ENCODE results near the gene P3H2.
"Not testable (repeated sequence)": the region's sequence is repeated elsewhere in the genome, so short reads cannot be mapped to it uniquely, and the experiment has no call there.

The P3H2 gene

GRCh38 chr3:190088890-190089289, 31.8 kb downstream of the P3H2 start:
- Mint-ChIP-seq H3K4me3 (no peak overlapping the region), H3K27me3 (ENCODE audit: low read depth) (peaks cover 14% of the 10 kb centered on the region), H3K27ac (no peak overlapping the region), H3K36me3 (ENCODE audit: low read depth) (no peaks in the 10 kb centered on the region), H3K4me1 (ENCODE audit: low read depth) (no peaks in the 10 kb centered on the region), H3K9me3 (no peaks in the 10 kb centered on the region)
- DNase-seq (ENCODE audit: low spot score) = no peak

GRCh38 chr3:190086191-190086590, 34.5 kb downstream of the P3H2 start:
- Mint-ChIP-seq H3K4me1 (ENCODE audit: low read depth) (no peaks in the 10 kb centered on the region), H3K27ac (no peak overlapping the region), H3K4me3 (no peak overlapping the region), H3K36me3 (ENCODE audit: low read depth) (no peaks in the 10 kb centered on the region), H3K9me3 (no peaks in the 10 kb centered on the region), H3K27me3 (ENCODE audit: low read depth) (peaks cover 7% of the 10 kb centered on the region)
- no peak for DNase-seq (ENCODE audit: low spot score)

GRCh38 chr3:190084983-190085382, 35.7 kb downstream of the P3H2 start:
- peaks cover 7% of the 10 kb centered on the region for H3K27me3 Mint-ChIP-seq (ENCODE audit: low read depth)
- no peak overlapping the region for H3K4me3 Mint-ChIP-seq
- H3K4me1 Mint-ChIP-seq (ENCODE audit: low read depth) = no peaks in the 10 kb centered on the region
- no peaks in the 10 kb centered on the region for H3K9me3 Mint-ChIP-seq
- no peaks in the 10 kb centered on the region for H3K36me3 Mint-ChIP-seq (ENCODE audit: low read depth)
- no peak overlapping the region for H3K27ac Mint-ChIP-seq
- DNase-seq (ENCODE audit: low spot score) = no peak

- Mint-ChIP-seq H3K4me3 (no peak overlapping the region), H3K9me3 (no peaks in the 10 kb centered on the region), H3K27me3 (ENCODE audit: low read depth) (peaks cover 7% of the 10 kb centered on the region), H3K4me1 (ENCODE audit: low read depth) (no peaks in the 10 kb centered on the region), H3K27ac (no peak overlapping the region), H3K36me3 (ENCODE audit: low read depth) (no peaks in the 10 kb centered on the region)
- DNase-seq (ENCODE audit: low spot score) = no peak
Measured at GRCh38 chr3:190083635-190084034, 37.1 kb downstream of the P3H2 start.

- no peaks in the 10 kb centered on the region for H3K4me1 Mint-ChIP-seq (ENCODE audit: low read depth)
- H3K27ac Mint-ChIP-seq = no peak overlapping the region
- no peaks in the 10 kb centered on the region for H3K36me3 Mint-ChIP-seq (ENCODE audit: low read depth)
- no peak overlapping the region for H3K4me3 Mint-ChIP-seq
- no peaks in the 10 kb centered on the region for H3K9me3 Mint-ChIP-seq
- no peak for DNase-seq (ENCODE audit: low spot score)
- H3K27me3 Mint-ChIP-seq (ENCODE audit: low read depth) = peaks cover 5% of the 10 kb centered on the region
Measured at GRCh38 chr3:190081389-190081788, 39.3 kb downstream of the P3H2 start.

GRCh38 chr3:190079173-190079572, 41.5 kb downstream of the P3H2 start:
- not testable (repeated sequence) for H3K4me3 Mint-ChIP-seq; H3K9me3 Mint-ChIP-seq; DNase-seq (ENCODE audit: low spot score); H3K36me3 Mint-ChIP-seq (ENCODE audit: low read depth); H3K27ac Mint-ChIP-seq; H3K4me1 Mint-ChIP-seq (ENCODE audit: low read depth)
- peaks cover 11% of the 10 kb centered on the region for H3K27me3 Mint-ChIP-seq (ENCODE audit: low read depth)

GRCh38 chr3:190077395-190078045, 43.2 kb downstream of the P3H2 start:
- Mint-ChIP-seq H3K27ac (no peak overlapping the region), H3K4me1 (ENCODE audit: low read depth) (no peaks in the 10 kb centered on the region), H3K36me3 (ENCODE audit: low read depth) (no peaks in the 10 kb centered on the region), H3K27me3 (ENCODE audit: low read depth) (peaks cover 11% of the 10 kb centered on the region), H3K4me3 (no peak overlapping the region), H3K9me3 (no peaks in the 10 kb centered on the region)
- no peak for DNase-seq (ENCODE audit: low spot score)

GRCh38 chr3:190076601-190077394, 43.9 kb downstream of the P3H2 start:
- no peaks in the 10 kb centered on the region for H3K4me1 Mint-ChIP-seq (ENCODE audit: low read depth)
- no peak overlapping the region for H3K4me3 Mint-ChIP-seq
- DNase-seq (ENCODE audit: low spot score) = no peak
- H3K36me3 Mint-ChIP-seq (ENCODE audit: low read depth) = no peaks in the 10 kb centered on the region
- H3K27me3 Mint-ChIP-seq (ENCODE audit: low read depth) = peaks cover 11% of the 10 kb centered on the region
- H3K27ac Mint-ChIP-seq = no peak overlapping the region
- no peaks in the 10 kb centered on the region for H3K9me3 Mint-ChIP-seq

GRCh38 chr3:190076136-190076535, 44.6 kb downstream of the P3H2 start:
- no peak for DNase-seq (ENCODE audit: low spot score)
- Mint-ChIP-seq H3K27me3 (ENCODE audit: low read depth) (peaks cover 11% of the 10 kb centered on the region), H3K36me3 (ENCODE audit: low read depth) (no peaks in the 10 kb centered on the region), H3K9me3 (no peaks in the 10 kb centered on the region), H3K27ac (no peak overlapping the region), H3K4me1 (ENCODE audit: low read depth) (no peaks in the 10 kb centered on the region), H3K4me3 (no peak overlapping the region)

GRCh38 chr3:190074817-190075216, 45.9 kb downstream of the P3H2 start:
- no peak overlapping the region for H3K27ac Mint-ChIP-seq
- DNase-seq (ENCODE audit: low spot score) = no peak
- no peaks in the 10 kb centered on the region for H3K36me3 Mint-ChIP-seq (ENCODE audit: low read depth)
- peaks cover 11% of the 10 kb centered on the region for H3K27me3 Mint-ChIP-seq (ENCODE audit: low read depth)
- H3K9me3 Mint-ChIP-seq = no peaks in the 10 kb centered on the region
- H3K4me3 Mint-ChIP-seq = no peak overlapping the region
- H3K4me1 Mint-ChIP-seq (ENCODE audit: low read depth) = no peaks in the 10 kb centered on the region

GRCh38 chr3:190073264-190074008, 47.3 kb downstream of the P3H2 start:
- no peaks in the 10 kb centered on the region for H3K36me3 Mint-ChIP-seq (ENCODE audit: low read depth)
- H3K27ac Mint-ChIP-seq = no peak overlapping the region
- no peaks in the 10 kb centered on the region for H3K9me3 Mint-ChIP-seq
- no peaks in the 10 kb centered on the region for H3K4me1 Mint-ChIP-seq (ENCODE audit: low read depth)
- H3K4me3 Mint-ChIP-seq = no peak overlapping the region
- H3K27me3 Mint-ChIP-seq (ENCODE audit: low read depth) = peaks cover 11% of the 10 kb centered on the region
- no peak for DNase-seq (ENCODE audit: low spot score)

- H3K27me3 Mint-ChIP-seq (ENCODE audit: low read depth) = peaks cover 11% of the 10 kb centered on the region
- DNase-seq (ENCODE audit: low spot score) = no peak
- no peaks in the 10 kb centered on the region for H3K36me3 Mint-ChIP-seq (ENCODE audit: low read depth)
- H3K4me3 Mint-ChIP-seq = no peak overlapping the region
- no peaks in the 10 kb centered on the region for H3K4me1 Mint-ChIP-seq (ENCODE audit: low read depth)
- no peak overlapping the region for H3K27ac Mint-ChIP-seq
- H3K9me3 Mint-ChIP-seq = no peaks in the 10 kb centered on the region
Measured at GRCh38 chr3:190072856-190073255, 47.8 kb downstream of the P3H2 start.

GRCh38 chr3:190071921-190072320, 48.8 kb downstream of the P3H2 start:
- H3K9me3 Mint-ChIP-seq; H3K4me1 Mint-ChIP-seq (ENCODE audit: low read depth); H3K27me3 Mint-ChIP-seq (ENCODE audit: low read depth); DNase-seq (ENCODE audit: low spot score); H3K36me3 Mint-ChIP-seq (ENCODE audit: low read depth); H3K4me3 Mint-ChIP-seq; H3K27ac Mint-ChIP-seq: not testable (repeated sequence)

- H3K27ac Mint-ChIP-seq = no peak overlapping the region
- H3K9me3 Mint-ChIP-seq = no peaks in the 10 kb centered on the region
- no peaks in the 10 kb centered on the region for H3K36me3 Mint-ChIP-seq (ENCODE audit: low read depth)
- H3K4me3 Mint-ChIP-seq = no peak overlapping the region
- no peak for DNase-seq (ENCODE audit: low spot score)
- peaks cover 7% of the 10 kb centered on the region for H3K27me3 Mint-ChIP-seq (ENCODE audit: low read depth)
- H3K4me1 Mint-ChIP-seq (ENCODE audit: low read depth) = no peaks in the 10 kb centered on the region
Measured at GRCh38 chr3:190070622-190071347, 49.9 kb downstream of the P3H2 start.
